GM18870 (cell line): ENCODE results near the gene VEGFA.

Experiments used
- ATAC-seq: cut with Tn5 transposase; IDR thresholded peaks from one replicate; pipeline ENCODE4 v1.9.1; 2021; ENCODE audit warnings: moderate library complexity; ENCODE audit not compliant: unreplicated experiment

VEGFA gene

DNA sequence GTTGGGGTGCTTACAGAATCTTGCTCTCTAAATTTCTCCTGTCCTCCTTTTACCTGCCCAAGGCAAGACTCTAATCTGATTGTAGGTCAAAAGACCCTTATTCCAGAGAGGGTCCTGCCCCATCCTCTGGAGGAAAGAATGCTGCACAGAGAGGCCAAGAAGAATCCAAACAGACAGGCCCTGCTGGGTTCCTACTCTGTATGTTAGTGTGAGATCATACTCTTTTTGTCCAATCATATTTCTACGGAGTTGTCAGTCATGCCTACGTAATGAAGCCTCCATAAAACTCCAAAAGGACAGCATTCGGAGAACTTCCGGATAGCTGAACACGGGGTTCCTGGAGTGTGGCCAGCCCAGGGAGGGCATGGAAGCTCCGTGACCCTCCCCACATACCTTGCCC, 50.5 kb downstream of the VEGFA start:
- ATAC-seq, result no peak

DNA sequence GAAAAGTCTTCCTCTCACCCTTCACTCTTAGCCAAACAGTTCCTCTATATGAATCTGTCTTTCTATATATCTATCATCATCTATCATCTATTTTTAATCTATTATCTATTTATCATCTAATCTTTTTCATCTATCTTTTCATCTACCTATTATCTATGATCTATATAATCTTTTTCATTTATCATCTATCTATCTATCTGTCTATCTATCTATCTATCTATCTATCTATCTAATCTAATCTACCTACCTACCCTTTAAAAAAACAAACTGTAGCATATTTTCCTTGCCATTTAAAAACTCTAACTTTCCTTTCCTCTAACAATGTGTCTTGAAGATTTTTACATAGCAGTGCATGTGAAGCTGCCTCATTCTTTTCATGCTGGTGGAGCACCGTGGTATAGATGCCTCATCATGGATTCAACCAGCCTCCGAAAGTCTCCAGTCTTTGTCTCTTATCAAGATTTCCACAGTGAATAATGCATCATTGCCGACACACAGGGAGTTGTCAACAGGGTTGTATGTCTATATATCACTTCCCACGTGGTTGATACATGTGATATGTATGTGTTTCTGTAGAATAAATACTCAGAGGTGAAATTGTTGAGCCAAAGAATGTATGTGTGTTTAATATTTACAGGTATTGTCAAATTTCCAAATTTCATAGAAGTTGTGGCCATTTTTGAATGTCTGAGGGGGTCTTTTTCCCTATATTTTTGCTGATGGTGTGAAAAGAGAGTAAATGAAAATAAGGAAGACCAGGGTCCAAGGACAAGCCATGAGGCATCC, 51.3 kb downstream of the VEGFA start:
- no peak for ATAC-seq

DNA sequence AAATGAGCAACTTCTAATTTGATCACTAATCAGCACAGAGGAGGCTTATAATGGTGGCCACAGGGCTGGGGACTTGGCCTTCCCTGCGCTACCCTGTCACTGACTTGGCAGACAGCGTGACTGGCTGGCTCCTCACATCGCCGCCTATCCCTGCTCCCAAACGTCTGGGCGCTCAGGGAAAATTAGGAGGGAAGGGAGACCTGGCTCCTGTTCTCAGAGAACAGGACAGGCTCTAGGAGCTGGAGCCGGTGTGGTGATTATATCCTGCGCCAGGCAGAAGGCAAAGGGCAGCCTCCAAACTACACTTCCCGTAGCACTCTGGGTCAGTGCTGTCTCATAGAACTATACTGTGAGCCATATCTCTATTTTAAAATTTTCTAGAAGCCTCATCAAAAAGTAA, 53.4 kb downstream of the VEGFA start:
- ATAC-seq, result no peak

DNA sequence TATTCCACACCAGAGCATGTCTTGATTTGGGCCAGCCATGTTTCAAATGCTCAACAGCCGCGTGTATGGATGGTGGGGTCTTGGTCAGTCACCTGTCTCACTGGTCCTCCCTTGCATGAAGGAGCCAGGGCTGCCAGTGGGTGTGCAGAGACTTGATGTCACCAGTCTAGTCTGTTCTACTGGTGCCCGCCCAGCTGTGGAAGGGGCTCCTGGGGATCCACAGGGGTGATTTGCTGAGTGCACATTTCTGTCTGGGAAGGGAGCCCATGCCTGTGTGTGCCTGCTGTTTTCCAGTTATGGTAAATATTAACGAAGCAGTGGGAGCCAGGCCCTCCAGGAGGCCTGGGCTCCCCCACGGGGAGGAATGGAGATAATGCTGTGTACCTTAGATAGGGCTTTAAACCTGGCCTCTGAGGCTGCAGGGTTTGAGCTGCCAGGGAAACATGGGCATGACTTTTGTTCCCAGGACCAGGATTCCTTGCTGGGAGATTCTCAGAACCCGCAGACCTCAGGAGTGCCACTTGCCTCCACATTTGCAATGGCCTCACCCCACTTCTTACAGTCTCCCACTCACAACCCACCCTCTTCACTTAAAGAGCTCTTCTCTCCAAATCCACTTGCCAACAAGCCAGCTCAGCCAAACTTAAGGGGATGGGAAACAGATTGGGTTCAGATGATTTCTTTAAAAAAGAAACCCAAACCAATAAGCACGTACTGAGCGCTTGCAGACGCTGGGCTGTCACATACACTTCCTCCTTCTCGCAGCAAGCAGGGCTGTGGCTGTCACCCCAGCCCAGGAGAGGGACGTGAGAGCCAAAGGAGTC, 54.1 kb downstream of the VEGFA start:
- no peak for ATAC-seq

DNA sequence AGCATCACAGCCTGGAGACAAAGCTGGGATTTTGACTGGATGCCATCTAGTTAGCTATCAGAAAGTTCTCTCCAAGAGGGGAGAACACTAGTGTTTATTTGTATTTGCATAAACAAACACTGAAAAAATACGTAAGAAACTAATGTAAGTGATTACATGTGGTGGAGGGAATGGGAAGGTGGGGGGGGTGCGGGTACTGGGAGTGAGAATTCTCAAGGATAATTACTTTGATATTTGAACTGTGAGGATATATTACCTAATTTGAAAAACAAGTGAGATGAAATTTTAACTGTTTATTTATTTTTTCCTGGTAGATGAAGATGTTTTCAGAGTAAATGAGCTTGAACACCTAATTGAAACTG, 54.7 kb downstream of the VEGFA start:
- ATAC-seq, result no peak

DNA sequence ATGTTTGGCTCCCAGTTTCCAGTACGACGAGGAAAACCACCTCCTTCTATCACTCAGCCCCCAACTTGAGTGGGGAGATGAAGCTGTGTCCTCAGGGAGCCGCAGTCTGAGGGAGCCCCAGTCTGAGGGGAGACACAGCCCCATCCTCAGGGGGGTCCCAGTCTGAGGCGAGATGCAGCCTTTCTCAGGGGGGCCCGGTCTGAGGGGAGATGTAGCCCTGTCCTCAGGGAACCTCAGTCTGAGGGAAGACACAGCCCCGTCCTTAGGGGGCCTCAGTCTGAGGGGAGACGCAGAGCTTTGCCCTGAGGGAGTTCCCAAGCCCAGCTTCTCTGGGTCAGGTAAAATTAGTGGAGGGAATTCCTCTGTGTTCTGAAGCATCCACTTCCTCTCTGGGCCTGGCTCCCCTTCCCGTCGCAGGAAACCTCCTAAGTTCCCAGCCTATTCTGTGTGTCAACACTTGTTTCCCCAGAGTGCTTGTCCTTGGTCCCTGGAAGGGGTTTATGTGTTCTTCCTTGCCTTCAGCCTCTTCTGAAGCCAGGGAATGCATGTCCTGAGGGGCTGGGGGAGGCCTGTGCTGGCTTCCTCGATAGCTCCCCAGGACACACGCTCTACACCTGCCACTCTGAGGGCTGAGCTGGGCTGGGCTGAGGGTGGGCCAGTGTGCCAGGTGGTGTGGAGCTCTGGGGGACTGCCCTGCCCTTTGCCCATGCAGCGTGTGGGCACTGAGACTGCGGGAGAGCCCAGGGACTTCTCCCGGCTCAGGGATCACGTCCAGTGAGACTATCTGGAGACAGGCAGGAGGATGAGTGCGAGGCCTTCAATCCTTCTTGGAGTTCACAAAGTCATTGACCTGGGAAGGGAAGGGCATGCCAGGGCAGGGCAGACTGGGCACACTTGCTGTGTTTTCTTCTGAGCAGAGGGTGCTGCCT, 55.4 kb downstream of the VEGFA start:
- ATAC-seq, result no peak

DNA sequence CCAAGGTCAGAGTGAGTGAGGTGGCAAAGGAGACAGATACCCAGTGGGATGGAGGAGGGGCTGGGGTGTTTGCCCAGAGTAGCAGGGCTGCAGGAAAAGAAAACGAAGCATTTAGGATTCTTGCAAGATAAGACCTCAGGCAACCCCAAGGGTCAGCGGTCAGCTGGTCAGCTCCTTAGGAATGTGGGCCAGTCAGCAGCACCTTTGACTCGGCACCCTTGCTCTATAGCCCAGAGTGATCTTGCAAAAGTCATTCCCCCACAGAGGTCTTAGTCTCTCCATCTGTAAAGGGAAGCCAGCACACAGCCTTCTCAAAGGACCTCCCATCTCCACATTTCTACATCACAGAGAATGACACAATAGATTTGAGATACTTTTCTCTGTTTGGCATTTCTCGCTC, 56.7 kb downstream of the VEGFA start:
- no peak for ATAC-seq

DNA sequence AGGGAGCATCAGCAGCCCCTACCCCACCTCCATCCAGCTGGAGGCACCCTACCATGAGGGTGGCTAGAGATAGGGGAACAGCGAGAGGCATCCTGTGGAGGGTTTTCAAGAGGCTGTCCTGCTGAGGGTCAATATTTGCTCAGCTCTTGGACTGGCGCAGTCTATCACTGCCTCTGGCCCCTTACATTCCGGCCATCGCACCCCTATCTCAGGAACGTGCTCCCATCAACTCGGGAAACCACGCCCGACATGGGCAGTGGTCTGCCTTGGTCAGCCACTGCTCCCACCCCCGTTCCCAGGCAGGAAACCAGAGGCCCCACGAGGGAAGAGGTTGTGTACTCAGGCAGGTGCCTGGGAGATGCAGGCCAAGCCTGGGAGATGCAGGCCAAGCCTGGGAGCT, 57.9 kb downstream of the VEGFA start:
- ATAC-seq, result no peak

DNA sequence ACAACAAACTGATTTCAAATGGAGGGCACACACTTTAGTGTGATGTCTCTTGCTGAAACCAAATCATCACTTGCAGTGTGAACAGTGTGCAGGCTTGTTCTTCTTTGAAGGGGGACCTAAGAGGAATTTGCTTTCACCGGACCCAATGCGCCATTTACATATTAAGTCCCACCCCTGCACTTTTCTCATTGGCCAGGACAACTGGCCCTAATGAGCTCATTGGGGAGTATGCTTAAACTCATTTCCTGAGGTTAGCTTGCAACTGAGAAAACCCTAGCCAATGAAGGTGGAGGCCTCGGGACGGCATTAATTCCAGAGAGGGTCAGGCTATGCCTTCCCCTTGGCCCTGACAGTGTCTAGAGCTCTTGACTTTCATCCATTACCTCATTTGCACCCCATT, 58.7 kb downstream of the VEGFA start:
- no peak for ATAC-seq

DNA sequence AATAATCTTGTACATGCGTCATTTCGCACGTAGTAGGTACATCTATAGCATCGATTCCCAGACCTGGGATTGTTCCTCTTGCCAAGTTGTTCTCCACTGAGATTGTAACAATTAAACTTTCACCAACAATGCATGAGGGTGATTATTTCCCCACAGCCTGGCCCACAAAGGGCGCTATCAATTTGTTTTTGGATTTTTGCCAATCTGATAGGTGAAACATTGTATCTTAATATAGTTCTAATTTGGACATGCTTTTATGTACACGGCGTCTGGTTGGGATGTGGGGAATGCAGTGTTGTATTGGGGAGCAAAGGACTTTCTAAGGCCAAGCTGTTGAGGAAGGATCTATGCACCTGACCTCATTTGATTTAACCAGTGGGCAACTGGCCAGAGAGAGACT, 59.5 kb downstream of the VEGFA start:
- no peak for ATAC-seq

DNA sequence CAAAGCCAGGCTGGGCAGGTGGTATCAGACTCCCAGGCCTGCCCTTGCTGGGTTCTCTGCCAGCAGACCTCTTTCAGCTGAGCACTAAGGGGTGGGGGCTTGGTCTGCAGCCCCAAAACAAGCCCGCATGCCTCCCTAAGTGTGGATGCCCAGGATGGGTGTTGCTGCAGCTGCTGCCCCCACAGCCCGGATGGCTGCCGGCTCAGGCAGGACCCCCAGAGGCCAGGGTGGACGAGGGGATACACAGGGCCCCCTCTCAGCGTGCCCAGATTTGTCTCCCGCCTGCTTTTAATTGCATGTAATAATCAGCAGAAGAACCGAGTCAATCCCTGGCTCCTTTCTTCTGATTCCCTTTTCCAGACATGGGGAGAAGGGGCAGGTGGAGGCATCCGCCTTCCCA, 60.8 kb downstream of the VEGFA start:
- no peak for ATAC-seq

DNA sequence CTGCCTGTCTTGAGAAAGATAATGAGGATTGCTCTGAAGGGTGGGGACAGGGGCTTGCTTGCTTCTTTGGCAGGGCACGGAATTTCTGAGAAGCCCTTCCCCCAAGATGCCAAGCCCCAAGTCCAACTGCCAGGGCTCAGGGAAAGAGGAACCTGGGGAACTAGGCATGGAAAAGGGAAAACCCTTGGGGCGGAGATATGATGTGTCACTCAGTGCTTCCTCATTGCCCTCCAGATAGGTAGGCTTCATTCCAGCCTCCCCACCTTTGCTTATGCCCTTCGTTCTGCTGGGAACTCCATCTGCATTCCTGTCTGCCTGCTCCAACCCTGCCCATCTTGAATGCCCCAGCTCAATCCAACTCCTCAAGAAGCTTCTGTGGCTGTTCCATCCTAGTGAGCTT, 61.2 kb downstream of the VEGFA start:
- ATAC-seq, result no peak

DNA sequence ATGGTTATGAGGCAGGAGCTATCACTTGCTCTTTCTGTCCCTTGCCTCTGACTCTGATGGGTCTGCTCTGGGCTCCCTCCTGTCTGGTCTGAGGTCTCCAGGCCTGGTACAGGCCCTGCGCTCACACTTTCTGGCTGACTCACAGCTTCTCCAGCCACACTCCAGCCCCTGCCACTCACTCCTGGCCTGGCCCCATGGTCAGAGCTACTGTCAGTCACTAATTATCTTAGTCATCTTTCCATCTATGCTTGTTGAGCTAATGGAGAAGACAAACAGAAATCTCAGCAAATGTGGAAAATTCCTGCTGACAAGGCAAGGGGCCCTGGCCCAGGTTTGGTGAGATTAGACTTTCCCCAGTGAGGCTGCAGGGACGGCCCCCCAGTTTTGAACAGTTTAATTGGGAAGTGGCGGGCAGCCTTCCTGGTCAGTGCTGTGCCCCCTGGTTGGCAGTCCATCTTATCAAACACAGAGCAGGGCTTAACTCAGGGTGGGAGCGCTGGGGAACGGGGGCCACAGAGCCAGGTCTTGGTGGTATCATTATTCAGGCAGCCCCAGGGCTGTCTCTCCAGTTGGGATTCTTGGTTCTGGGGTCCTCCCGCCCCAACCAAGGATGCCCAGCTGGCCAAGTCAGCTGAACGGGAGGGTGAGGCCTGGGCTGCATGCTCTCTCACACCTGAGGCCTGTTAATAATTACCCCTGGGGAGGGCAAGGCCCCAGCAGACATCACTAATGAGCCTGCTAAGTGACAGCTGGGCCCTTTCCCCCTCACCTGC, 63.4 kb downstream of the VEGFA start:
- no peak for ATAC-seq

DNA sequence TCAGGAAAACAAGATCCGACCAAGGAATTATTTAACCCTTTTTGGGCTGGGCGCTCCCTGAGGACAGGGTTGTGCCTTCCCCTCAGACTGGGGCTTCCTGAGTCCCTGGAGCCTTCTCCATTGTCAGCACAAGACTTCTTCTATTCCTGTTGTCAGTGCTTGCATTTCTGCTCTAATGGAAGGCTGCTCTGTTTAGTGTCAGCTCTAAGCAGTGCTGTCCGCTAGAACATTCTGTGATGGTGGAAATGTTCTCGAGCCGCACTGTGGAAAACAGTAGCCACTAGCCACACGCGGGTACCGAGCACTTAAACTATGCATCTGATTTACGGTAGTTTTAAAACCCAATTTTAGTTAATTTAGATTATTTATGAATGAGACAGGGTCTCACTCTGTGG, 64.0 kb downstream of the VEGFA start:
- no peak for ATAC-seq

DNA sequence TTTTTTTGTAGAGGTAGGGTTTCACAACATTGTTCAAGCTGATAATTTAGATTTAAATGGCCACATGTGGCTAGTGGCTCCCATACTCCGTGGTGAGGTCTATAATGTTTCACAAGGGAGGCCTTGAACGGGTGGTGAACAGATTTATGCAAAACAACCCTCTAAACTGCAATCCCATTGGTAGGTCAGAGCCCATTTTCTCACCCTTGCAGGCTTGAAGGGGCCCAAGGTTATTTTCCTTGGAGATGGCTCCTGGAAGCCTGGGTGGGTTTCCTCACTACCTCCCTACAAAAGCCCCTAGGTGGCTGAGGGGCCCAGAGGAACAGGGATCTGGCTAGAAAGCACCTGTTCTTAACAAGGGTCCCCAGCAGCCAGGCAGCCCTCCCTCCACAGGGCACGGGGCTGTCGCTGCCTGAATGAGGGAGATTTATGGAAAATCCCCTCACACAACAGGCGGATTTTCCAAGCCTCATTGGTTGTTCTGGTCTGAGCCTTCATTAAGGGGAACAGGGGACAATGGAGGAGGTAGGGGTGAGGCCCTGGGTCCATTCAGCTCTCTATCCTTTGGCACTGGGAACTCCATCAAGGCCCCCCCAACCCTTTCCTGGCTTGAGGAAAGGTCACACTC, 64.6 kb downstream of the VEGFA start:
- no peak for ATAC-seq

DNA sequence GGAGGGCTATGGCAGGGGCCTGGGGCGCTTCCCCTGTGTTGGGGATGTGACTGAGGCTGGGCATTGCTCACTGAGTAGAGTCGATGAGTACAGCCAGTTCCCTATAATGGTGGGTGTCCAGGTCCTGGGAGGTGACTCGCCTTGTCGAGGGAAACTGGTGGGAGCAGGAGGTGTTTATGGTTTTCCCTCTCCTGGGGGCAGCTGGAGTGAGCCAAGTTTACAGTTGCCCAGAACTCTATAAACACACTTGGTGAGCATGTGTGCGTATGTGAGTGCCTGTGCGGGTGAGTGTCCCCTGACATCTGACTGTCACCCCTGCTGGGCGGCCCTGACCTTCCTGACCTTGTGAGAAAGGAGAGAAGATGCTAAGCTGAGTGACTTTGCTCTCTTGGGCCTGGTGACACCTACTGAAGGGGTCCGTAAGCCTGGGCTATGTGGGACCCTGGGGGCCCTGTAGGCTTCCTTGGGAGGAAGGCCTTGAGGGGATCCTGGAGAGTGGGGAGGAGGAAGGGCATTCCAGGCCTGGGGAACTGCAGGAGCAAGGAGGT, 65.9 kb downstream of the VEGFA start:
- ATAC-seq, result no peak
